ENCODE results near the gene KHNYN.

Gene KHNYN

GRCh38 chr14:24425704-24426103, 4.0 kb upstream of the KHNYN start:
- in situ Hi-C loops (cut with MboI; ENCODE audit: low sequenced_read_pairs): no loop called here
- H3K4me3 ChIP-seq: no peak overlapping the region
- no peaks in the 10 kb centered on the region for H3K27me3 ChIP-seq (ENCODE audit: low read depth)
- peaks cover 5% of the 10 kb centered on the region for H3K4me1 ChIP-seq
- H3K36me3 ChIP-seq (replicated peaks): no peaks in the 10 kb centered on the region
- DNase-seq (ENCODE audit: low spot score in 2 of 2): no peak
- no peaks in the 10 kb centered on the region for H3K9me3 ChIP-seq

GRCh38 chr14:24426150-24426911, 3.4 kb upstream of the KHNYN start:
- in situ Hi-C loops (cut with MboI; ENCODE audit: low sequenced_read_pairs): no loop called here
- H3K36me3 ChIP-seq (replicated peaks): no peaks in the 10 kb centered on the region
- H3K9me3 ChIP-seq: no peaks in the 10 kb centered on the region
- H3K4me3 ChIP-seq: no peak overlapping the region
- peaks cover 10% of the 10 kb centered on the region for H3K4me1 ChIP-seq
- no peak for DNase-seq (ENCODE audit: low spot score in 2 of 2)
- no peaks in the 10 kb centered on the region for H3K27me3 ChIP-seq (ENCODE audit: low read depth)

GRCh38 chr14:24426912-24427536, 2.7 kb upstream of the KHNYN start:
- no peak for DNase-seq (ENCODE audit: low spot score in 2 of 2)
- Histone ChIP-seq H3K36me3 (replicated peaks) (no peaks in the 10 kb centered on the region; the same call in 1 of the 2 replicates), H3K4me1 (peaks cover 13% of the 10 kb centered on the region), H3K27me3 (ENCODE audit: low read depth) (no peaks in the 10 kb centered on the region), H3K9me3 (no peaks in the 10 kb centered on the region), H3K4me3 (no peak overlapping the region)
- in situ Hi-C loops (cut with MboI; ENCODE audit: low sequenced_read_pairs): no loop called here

- H3K36me3 ChIP-seq (replicated peaks): peaks cover 5% of the 10 kb centered on the region
- H3K4me3 ChIP-seq: no peak overlapping the region
- peaks cover 13% of the 10 kb centered on the region for H3K4me1 ChIP-seq
- DNase-seq (ENCODE audit: low spot score in 2 of 2): no peak
- no peaks in the 10 kb centered on the region for H3K9me3 ChIP-seq
- in situ Hi-C loops (cut with MboI; ENCODE audit: low sequenced_read_pairs): no loop called here
- H3K27me3 ChIP-seq (ENCODE audit: low read depth): no peaks in the 10 kb centered on the region
These were observed 1.9 kb upstream of the KHNYN start for GRCh38 chr14:24427537-24428508.

- in situ Hi-C loops (cut with MboI; ENCODE audit: low sequenced_read_pairs): no loop called here
- Histone ChIP-seq H3K4me1 (peaks cover 13% of the 10 kb centered on the region), H3K36me3 (replicated peaks) (peaks cover 11% of the 10 kb centered on the region), H3K27me3 (ENCODE audit: low read depth) (no peaks in the 10 kb centered on the region), H3K9me3 (no peaks in the 10 kb centered on the region), H3K4me3 (no peak overlapping the region)
- no peak for DNase-seq (ENCODE audit: low spot score in 2 of 2)
These were observed 943 bp upstream of the KHNYN start for GRCh38 chr14:24428628-24429394.

- Histone ChIP-seq H3K27me3 (ENCODE audit: low read depth) (no peaks in the 10 kb centered on the region), H3K4me1 (peaks cover 13% of the 10 kb centered on the region), H3K9me3 (no peaks in the 10 kb centered on the region), H3K36me3 (replicated peaks) (peaks cover 11% of the 10 kb centered on the region), H3K4me3 (peak overlapping the region; percentile 59)
- peak; percentile 16 to 86 for DNase-seq (ENCODE audit: low spot score in 2 of 2)
- in situ Hi-C loops (cut with MboI; ENCODE audit: low sequenced_read_pairs): loop anchor here (5.0 kb wide), 2 partner anchors 98 to 188 kb away; partner anchors contain the start of gene TINF2
These were observed 458 bp downstream of the KHNYN start for GRCh38 chr14:24430143-24430681.

GRCh38 chr14:24430682-24431568, 1.2 kb downstream of the KHNYN start:
- peaks cover 15% of the 10 kb centered on the region for H3K36me3 ChIP-seq (replicated peaks)
- peak in 1 of 2 experiments; percentile 70 for DNase-seq (ENCODE audit: low spot score in 2 of 2)
- in situ Hi-C loops (cut with MboI; ENCODE audit: low sequenced_read_pairs): loop anchor here (5.0 kb wide), 2 partner anchors 99 to 189 kb away; partner anchors contain the start of gene TINF2
- H3K4me1 ChIP-seq: peaks cover 13% of the 10 kb centered on the region
- no peaks in the 10 kb centered on the region for H3K27me3 ChIP-seq (ENCODE audit: low read depth)
- peak overlapping the region; percentile 59 for H3K4me3 ChIP-seq
- H3K9me3 ChIP-seq: no peaks in the 10 kb centered on the region

GRCh38 chr14:24431569-24432258, 2.0 kb downstream of the KHNYN start:
- Histone ChIP-seq H3K4me1 (peaks cover 13% of the 10 kb centered on the region), H3K36me3 (replicated peaks) (peaks cover 23% of the 10 kb centered on the region), H3K4me3 (no peak overlapping the region; the same call in 1 of the 2 replicates), H3K9me3 (no peaks in the 10 kb centered on the region), H3K27me3 (ENCODE audit: low read depth) (no peaks in the 10 kb centered on the region)
- in situ Hi-C loops (cut with MboI; ENCODE audit: low sequenced_read_pairs): loop anchor here (5.0 kb wide), 2 partner anchors 99 to 189 kb away; partner anchors contain the start of gene TINF2
- peak; percentile 92 to 97 for DNase-seq (ENCODE audit: low spot score in 2 of 2)

GRCh38 chr14:24432259-24433131, 2.7 kb downstream of the KHNYN start:
- Histone ChIP-seq H3K4me1 (peaks cover 13% of the 10 kb centered on the region), H3K27me3 (ENCODE audit: low read depth) (no peaks in the 10 kb centered on the region), H3K9me3 (no peaks in the 10 kb centered on the region), H3K36me3 (replicated peaks) (peaks cover 31% of the 10 kb centered on the region), H3K4me3 (no peak overlapping the region)
- DNase-seq (ENCODE audit: low spot score in 2 of 2): no peak
- in situ Hi-C loops (cut with MboI; ENCODE audit: low sequenced_read_pairs): loop anchor here (5.0 kb wide), 2 partner anchors 100 to 190 kb away; partner anchors contain the start of gene TINF2

- Histone ChIP-seq H3K27me3 (ENCODE audit: low read depth) (no peaks in the 10 kb centered on the region), H3K4me3 (no peak overlapping the region), H3K4me1 (peaks cover 13% of the 10 kb centered on the region), H3K36me3 (replicated peaks) (peaks cover 46% of the 10 kb centered on the region), H3K9me3 (no peaks in the 10 kb centered on the region)
- in situ Hi-C loops (cut with MboI; ENCODE audit: low sequenced_read_pairs): loop anchor here (5.0 kb wide), 2 partner anchors 102 to 192 kb away; partner anchors contain the start of gene TINF2
- no peak for DNase-seq (ENCODE audit: low spot score in 2 of 2)
These were observed 4.3 kb downstream of the KHNYN start for GRCh38 chr14:24434036-24434435.

GRCh38 chr14:24434676-24435075, 4.9 kb downstream of the KHNYN start:
- no peak overlapping the region for H3K4me3 ChIP-seq
- no peaks in the 10 kb centered on the region for H3K9me3 ChIP-seq
- H3K4me1 ChIP-seq: peaks cover 8% of the 10 kb centered on the region
- H3K36me3 ChIP-seq (replicated peaks): peaks cover 53% of the 10 kb centered on the region
- in situ Hi-C loops (cut with MboI; ENCODE audit: low sequenced_read_pairs): loop anchor here (5.0 kb wide), 2 partner anchors 102 to 192 kb away; partner anchors contain the start of gene TINF2
- no peaks in the 10 kb centered on the region for H3K27me3 ChIP-seq (ENCODE audit: low read depth)
- no peak for DNase-seq (ENCODE audit: low spot score in 2 of 2)

Measured in HAP-1 (cell line).